Activated CD8-positive, alpha-beta memory T cell treated with anti-CD3 and anti-CD28 coated beads, Interleukin-2, amount 10 ng/mL, durations not matched to agents 7 days and 5 days (primary cell): ENCODE results near the gene RAB11B. TPM values are rescaled to one million over a fixed set of nuclear protein-coding genes. Genes with fewer than 3 reads are reported as not detected.

Experiments
- ATAC-seq: fragments of 150-1000 bp; cut with Tn5 transposase; one replicate; pipeline ENCODE4 v1.10.0; 2021; ENCODE audit warnings: moderate library complexity
- CTCF ChIA-PET: fragments of 350-600 bp; sonication (Branson Sonifier 250); formaldehyde crosslinking; loops from one replicate; lab custom pipeline; 2021; ENCODE audit warnings: antibody characterized with exemption; lab: Charles Lee
- DNase-seq: peaks from one replicate; pipeline ENCODE4 v3.0.0-alpha.2; 2020
- H3K27ac Mint-ChIP-seq: one replicate; pipeline ENCODE4 v1.8.0; 2021; ENCODE audit warnings: mild to moderate bottlenecking, mixed read lengths
- H3K27me3 Mint-ChIP-seq: one replicate; pipeline ENCODE4 v1.8.0; 2021; ENCODE audit warnings: mixed read lengths
- H3K36me3 Mint-ChIP-seq: one replicate; pipeline ENCODE4 v1.8.0; 2021; ENCODE audit warnings: mild to moderate bottlenecking, mixed read lengths
- H3K4me1 Mint-ChIP-seq: one replicate; pipeline ENCODE4 v1.8.0; 2021; ENCODE audit warnings: mixed read lengths
- H3K4me3 Mint-ChIP-seq: one replicate; pipeline ENCODE4 v1.8.0; 2021; ENCODE audit warnings: mild to moderate bottlenecking, moderate library complexity, mixed read lengths
- H3K9me3 Mint-ChIP-seq: one replicate; pipeline ENCODE4 v1.8.0; 2022; ENCODE audit warnings: low read depth, mixed read lengths
- total RNA-seq, 2 experiments: library from RNA; stranded (reverse); gene quantifications; one replicate each; pipeline ENCODE4 v1.2.3, GENCODE V29; 2021

Gene RAB11B
- total RNA-seq, 2 experiments from 2014 or later: 96.2 to 97.3 TPM

DNA sequence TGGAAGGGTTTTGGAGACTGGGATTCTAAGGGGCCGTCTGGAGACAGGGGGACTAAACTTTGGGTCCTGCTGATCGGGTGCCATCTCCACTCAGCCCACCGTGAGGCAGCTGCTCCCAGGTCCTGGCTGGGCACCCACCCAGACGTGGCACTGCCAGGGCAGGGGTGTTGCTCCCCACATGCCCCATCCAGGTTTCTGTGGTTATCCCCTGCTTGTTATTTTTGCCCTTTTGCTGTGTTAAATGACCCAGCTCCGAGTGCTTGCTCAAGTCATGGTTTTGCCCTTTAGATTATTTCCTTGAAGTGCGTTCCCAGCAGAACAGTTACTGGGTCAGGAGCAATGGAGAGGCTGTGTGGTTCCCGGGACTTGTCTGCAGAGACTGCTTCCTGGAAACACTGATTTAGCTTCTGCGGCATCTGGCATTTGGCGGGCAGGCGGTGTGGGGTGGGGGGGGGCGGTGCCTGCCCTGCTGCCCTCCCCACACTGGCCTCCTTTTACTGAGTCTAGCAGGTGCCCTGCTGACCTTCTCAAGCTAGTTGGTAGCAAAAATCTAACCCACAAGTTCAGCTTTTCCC lies 1.9 kb downstream of the RAB11B start:
- CTCF ChIA-PET: interaction anchor here (0.6 to 3.7 kb wide), 8 partner anchors 12 to 1635 kb away, joined by 3 to 22 read pairs (median 4); partner anchors contain the start of genes HNRNPM and MARCHF2
- Mint-ChIP-seq H3K27me3 (no peaks in the 10 kb centered on the region), H3K9me3 (no peaks in the 10 kb centered on the region), H3K4me3 (no peak overlapping the region), H3K4me1 (peaks cover 38% of the 10 kb centered on the region), H3K27ac (peak overlapping the region; percentile 49), H3K36me3 (peaks cover under 1% of the 10 kb centered on the region)
- DNase-seq (no peak), ATAC-seq (no peak)

DNA sequence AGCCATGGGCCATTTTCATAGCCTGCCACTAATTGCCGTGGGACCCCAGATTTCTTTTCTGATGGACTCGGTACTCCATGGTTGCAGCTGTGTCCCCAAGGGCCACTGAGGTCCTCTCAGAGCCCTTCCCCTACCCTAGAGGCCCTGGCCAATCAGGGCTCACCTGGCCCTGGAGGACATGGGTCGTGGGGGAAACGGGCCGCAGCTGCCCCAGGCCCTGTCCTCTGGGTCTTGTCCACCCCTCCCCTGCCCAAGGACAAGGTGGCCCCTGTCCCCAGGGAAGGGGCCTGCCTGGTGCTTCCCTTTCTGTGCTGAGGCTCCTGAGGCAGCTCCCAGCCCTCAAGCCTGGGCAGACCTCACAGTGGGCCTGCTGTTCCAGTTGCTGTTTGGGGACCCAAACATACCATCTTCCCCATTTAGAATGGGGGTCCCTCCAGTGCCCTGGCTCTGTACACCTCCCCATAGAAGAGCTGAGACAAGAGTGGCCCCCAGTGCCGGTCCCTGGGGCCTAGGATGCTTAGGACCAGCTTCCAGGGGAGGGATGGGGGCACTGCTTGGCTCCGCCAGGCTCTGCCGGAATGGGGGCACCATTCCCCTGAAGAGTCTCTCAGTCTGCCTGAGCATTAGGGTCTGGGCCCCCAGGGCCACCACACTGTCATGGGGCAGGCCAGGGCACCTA lies 3.2 kb downstream of the RAB11B start:
- H3K9me3 Mint-ChIP-seq: no peaks in the 10 kb centered on the region
- no peak for ATAC-seq
- CTCF ChIA-PET: interaction anchor here (0.7 to 3.7 kb wide), 4 partner anchors 20 to 187 kb away, joined by 3 to 22 read pairs (median 3); partner anchors contain the start of gene MARCHF2
- H3K4me1 Mint-ChIP-seq: peaks cover 37% of the 10 kb centered on the region
- H3K27ac Mint-ChIP-seq: no peak overlapping the region
- H3K36me3 Mint-ChIP-seq: no peaks in the 10 kb centered on the region
- no peak overlapping the region for H3K4me3 Mint-ChIP-seq
- no peaks in the 10 kb centered on the region for H3K27me3 Mint-ChIP-seq
- no peak for DNase-seq

DNA sequence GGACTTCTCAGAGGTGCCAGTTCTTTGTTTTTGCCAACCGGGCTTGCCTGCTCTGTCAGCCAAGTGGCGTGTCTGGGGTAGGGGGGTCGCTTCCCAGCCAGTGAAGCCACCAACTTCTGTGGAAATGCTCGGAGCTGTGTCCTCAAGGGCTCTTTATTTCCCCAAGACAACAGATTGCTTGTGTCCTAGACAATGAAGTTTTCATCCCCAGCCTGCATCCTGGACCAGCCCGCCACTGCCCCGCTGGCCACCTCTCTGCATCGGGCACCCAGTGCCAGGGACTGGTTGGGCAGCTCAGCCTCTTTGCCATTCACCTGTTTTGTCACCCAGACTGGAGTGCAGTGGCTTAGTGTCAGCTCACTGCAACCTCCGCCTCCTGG lies 3.7 kb downstream of the RAB11B start:
- H3K4me1 Mint-ChIP-seq: peaks cover 37% of the 10 kb centered on the region
- DNase-seq: no peak
- ATAC-seq: no peak
- no peaks in the 10 kb centered on the region for H3K9me3 Mint-ChIP-seq
- no peaks in the 10 kb centered on the region for H3K36me3 Mint-ChIP-seq
- no peak overlapping the region for H3K4me3 Mint-ChIP-seq
- H3K27me3 Mint-ChIP-seq: no peaks in the 10 kb centered on the region
- no peak overlapping the region for H3K27ac Mint-ChIP-seq
- CTCF ChIA-PET: interaction anchor here (0.6 to 3.7 kb wide), 4 partner anchors 17 to 187 kb away, joined by 3 to 22 read pairs (median 3); partner anchors contain the start of gene MARCHF2

DNA sequence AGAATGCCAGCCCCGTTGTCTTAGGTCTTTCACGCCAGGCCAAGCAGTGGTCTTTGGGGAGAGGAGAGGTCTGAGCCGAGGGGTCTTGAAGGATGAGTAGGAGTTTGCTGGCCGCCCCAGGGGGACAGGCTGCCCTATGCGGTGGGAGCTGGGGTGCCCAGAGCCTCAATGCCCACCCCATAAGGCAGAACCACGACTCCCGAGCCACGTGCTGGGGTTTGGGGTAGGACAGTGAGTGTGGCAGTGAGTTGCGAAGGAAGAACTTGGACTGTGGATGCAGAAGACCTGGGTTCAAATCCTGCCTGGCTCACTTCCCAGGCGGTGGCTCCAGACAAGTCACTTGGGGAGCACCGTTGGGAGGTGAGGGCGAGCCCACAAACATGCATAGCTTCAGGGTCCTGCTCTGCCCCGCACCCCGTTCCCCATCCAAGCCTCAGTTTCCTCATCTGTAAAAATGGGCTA lies 5.5 kb downstream of the RAB11B start:
- DNase-seq: no peak
- Mint-ChIP-seq H3K27me3 (no peaks in the 10 kb centered on the region), H3K4me1 (peaks cover 36% of the 10 kb centered on the region), H3K4me3 (no peak overlapping the region), H3K9me3 (no peaks in the 10 kb centered on the region), H3K36me3 (no peaks in the 10 kb centered on the region), H3K27ac (no peak overlapping the region)
- no peak for ATAC-seq
- CTCF ChIA-PET: interaction anchor here (0.5 to 1.0 kb wide), 4 partner anchors 23 to 99 kb away, joined by 3 to 6 read pairs (median 3); no protein-coding TSS in a partner anchor

DNA sequence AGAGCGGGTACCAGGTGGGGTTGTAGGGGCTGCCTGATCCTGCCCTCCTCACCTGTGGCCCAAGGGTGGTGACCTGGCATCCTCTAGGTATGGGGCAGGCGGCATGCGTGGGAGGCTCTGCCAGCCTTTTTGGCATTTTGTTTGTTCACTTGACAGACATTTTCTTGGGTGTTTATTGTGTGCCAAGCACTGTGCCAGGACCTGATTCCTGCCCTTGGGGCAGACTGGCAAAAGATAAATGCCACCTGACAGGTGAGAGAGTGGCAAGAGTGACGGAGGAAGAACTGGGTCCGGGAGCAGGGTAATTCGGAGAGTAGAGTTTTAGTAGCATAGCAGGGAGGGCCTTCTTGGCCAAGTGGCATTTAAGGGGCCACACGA lies 6.0 kb downstream of the RAB11B start:
- H3K4me3 Mint-ChIP-seq: no peak overlapping the region
- CTCF ChIA-PET: interaction anchor here (0.5 to 1.0 kb wide), 4 partner anchors 24 to 98 kb away, joined by 3 to 6 read pairs (median 3); no protein-coding TSS in a partner anchor
- DNase-seq (no peak), ATAC-seq (no peak)
- no peaks in the 10 kb centered on the region for H3K9me3 Mint-ChIP-seq
- H3K27me3 Mint-ChIP-seq: no peaks in the 10 kb centered on the region
- no peaks in the 10 kb centered on the region for H3K36me3 Mint-ChIP-seq
- H3K27ac Mint-ChIP-seq: peak overlapping the region; percentile 24
- H3K4me1 Mint-ChIP-seq: peaks cover 30% of the 10 kb centered on the region

DNA sequence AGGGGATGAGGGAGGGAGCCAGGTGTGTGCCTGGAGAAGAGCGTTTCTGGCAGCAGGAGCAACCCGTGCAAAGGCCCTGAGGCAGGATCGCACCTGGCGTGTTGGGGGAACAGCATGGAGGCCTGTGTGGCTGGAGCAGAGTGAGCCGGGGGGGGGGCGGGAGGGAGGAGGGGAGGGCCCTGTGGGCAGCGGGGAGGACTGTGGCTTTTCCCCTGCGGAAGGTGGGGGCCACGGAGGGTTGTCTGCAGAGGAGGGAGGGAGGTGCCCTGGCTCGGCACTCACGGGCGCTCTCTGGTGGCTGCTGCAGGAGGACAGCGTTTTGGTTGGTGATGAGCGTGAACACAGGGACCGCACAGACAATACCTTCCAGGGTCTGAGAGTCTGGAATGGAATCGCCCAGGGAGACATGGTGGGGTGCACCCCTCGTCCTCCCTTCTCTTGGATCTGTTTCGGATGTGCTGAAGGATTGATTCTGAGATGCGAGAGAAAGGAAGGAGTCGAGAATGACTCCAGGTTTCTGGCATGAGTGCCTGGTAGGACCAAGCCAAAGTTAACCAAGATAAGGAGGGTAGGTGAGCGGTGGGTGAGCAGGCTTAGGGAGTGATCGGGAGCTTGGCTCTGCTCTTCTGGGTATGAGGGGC lies 6.5 kb downstream of the RAB11B start:
- no peak overlapping the region for H3K4me3 Mint-ChIP-seq
- no peaks in the 10 kb centered on the region for H3K9me3 Mint-ChIP-seq
- CTCF ChIA-PET: interaction anchor here (1.0 to 3.0 kb wide), 5 partner anchors 9 to 49 kb away, joined by 3 to 38 read pairs (median 6); no protein-coding TSS in a partner anchor
- no peaks in the 10 kb centered on the region for H3K36me3 Mint-ChIP-seq
- H3K27ac Mint-ChIP-seq: peak overlapping the region; percentile 66
- H3K4me1 Mint-ChIP-seq: peaks cover 27% of the 10 kb centered on the region
- DNase-seq (peak; percentile 92), ATAC-seq (peak; percentile 93)
- no peaks in the 10 kb centered on the region for H3K27me3 Mint-ChIP-seq

DNA sequence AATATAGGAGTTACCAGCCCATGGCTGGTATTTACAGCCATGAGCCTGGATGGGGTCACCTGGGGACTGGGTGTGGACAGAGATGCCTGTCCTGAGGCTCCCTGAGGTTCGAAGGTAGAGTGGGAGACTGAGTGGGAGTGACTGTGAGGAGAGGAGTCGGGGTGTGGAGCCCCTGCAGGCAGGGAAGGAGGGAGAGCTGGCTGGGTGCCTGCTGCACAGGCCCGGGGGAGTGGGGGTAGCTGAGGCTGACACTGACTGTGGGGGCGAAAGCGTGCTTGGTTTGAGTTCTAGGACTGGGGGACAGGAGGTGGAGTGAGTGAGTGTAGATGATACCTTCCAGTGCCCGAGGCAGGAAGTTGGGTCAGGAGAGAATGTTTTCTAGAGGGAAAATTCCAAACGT lies 7.1 kb downstream of the RAB11B start:
- CTCF ChIA-PET: interaction anchor here (1.2 to 3.0 kb wide), 4 partner anchors 9 to 117 kb away, joined by 3 to 38 read pairs (median 7); partner anchors contain the start of gene ZNF414
- no peak for ATAC-seq
- Mint-ChIP-seq H3K27me3 (no peaks in the 10 kb centered on the region), H3K27ac (no peak overlapping the region), H3K9me3 (no peaks in the 10 kb centered on the region), H3K36me3 (peaks cover 2% of the 10 kb centered on the region), H3K4me3 (no peak overlapping the region), H3K4me1 (peaks cover 21% of the 10 kb centered on the region)
- no peak for DNase-seq

DNA sequence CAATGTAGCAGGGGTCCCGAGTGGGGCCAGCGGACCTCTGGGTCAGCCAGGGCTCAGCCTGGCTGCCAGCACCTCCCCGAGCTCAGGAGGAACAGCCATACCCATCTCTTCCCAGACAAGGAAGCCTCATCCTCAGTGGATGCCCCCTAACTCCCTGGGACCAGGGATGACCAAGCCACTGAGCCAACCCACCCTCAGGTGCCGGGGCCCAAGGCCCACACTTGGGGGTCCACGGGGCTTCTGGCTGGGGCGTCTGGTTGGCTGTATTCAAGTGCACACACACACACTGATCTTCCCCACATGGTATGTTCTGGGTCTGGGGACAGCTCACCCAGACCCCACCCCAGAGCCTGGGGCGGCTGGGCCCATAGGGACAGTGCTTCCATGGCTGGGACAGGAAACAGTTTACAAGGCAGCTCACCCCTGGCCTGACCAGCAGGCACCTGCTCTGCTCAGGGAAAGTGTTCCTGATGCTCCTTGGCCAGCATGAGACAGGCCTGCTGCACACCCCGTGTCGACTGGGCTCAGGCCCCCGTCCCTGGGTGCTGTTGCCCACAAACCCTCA lies 7.7 kb downstream of the RAB11B start:
- Mint-ChIP-seq H3K27me3 (no peaks in the 10 kb centered on the region), H3K4me1 (peaks cover 19% of the 10 kb centered on the region), H3K27ac (no peak overlapping the region), H3K36me3 (peaks cover 2% of the 10 kb centered on the region), H3K9me3 (no peaks in the 10 kb centered on the region), H3K4me3 (no peak overlapping the region)
- no peak for ATAC-seq
- CTCF ChIA-PET: interaction anchor here (1.2 to 3.0 kb wide), 5 partner anchors 8 to 116 kb away, joined by 3 to 38 read pairs (median 5); partner anchors contain the start of gene ZNF414
- DNase-seq: no peak

DNA sequence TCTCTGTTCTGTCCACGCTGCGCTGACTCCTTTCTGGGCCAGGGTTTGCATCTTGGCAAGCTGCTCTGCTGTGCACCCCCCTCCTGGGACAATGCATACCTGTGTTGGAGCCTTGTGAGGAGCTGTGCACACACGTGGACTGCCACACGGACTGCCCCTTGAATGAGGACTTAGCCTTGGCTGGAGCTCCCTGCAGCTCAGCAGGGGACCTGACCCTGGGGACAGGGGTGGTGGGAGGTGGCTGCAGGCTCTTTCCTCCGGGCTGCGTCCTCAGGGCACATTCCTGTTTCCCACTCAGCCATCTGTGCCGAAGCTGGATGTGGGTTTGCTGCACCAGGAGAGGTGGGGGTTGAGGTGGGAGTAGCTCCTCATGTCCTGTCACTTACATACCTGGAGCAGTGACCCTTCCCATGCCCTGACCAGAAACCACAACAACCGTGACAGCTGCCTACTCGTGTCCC lies 8.2 kb downstream of the RAB11B start:
- no peak overlapping the region for H3K4me3 Mint-ChIP-seq
- DNase-seq: no peak
- CTCF ChIA-PET: interaction anchor here (1.3 to 3.0 kb wide), 4 partner anchors 11 to 116 kb away, joined by 3 to 38 read pairs (median 8); partner anchors contain the start of gene ZNF414
- H3K9me3 Mint-ChIP-seq: no peaks in the 10 kb centered on the region
- no peak for ATAC-seq
- H3K36me3 Mint-ChIP-seq: peaks cover 2% of the 10 kb centered on the region
- no peaks in the 10 kb centered on the region for H3K27me3 Mint-ChIP-seq
- no peak overlapping the region for H3K27ac Mint-ChIP-seq
- H3K4me1 Mint-ChIP-seq: peaks cover 17% of the 10 kb centered on the region

DNA sequence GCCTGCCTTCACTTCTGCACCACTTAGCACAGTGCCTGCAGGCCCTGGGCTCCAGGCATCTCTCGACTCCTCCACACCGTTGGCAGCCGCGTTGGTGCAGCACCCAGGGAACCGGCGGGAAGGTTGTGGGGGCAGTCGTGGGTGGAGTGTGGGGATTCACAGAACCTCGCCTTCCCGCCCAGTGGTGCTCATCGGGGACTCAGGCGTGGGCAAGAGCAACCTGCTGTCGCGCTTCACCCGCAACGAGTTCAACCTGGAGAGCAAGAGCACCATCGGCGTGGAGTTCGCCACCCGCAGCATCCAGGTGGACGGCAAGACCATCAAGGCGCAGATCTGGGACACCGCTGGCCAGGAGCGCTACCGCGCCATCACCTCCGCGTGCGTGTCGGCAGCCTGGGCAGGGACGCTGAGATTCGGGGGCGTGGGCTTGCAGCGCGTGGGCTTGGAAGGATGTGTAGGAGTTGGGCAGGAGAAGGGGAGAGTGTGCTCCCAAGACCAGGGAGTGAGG lies 9.6 kb downstream of the RAB11B start:
- H3K4me3 Mint-ChIP-seq: no peak overlapping the region
- no peak overlapping the region for H3K27ac Mint-ChIP-seq
- CTCF ChIA-PET: interaction anchor here (3.0 kb wide), 1 partner anchor 46 kb away, joined by 38 read pairs; no protein-coding TSS in a partner anchor
- DNase-seq: no peak
- no peaks in the 10 kb centered on the region for H3K9me3 Mint-ChIP-seq
- ATAC-seq: no peak
- H3K27me3 Mint-ChIP-seq: no peaks in the 10 kb centered on the region
- peaks cover 17% of the 10 kb centered on the region for H3K4me1 Mint-ChIP-seq
- H3K36me3 Mint-ChIP-seq: peaks cover 5% of the 10 kb centered on the region

DNA sequence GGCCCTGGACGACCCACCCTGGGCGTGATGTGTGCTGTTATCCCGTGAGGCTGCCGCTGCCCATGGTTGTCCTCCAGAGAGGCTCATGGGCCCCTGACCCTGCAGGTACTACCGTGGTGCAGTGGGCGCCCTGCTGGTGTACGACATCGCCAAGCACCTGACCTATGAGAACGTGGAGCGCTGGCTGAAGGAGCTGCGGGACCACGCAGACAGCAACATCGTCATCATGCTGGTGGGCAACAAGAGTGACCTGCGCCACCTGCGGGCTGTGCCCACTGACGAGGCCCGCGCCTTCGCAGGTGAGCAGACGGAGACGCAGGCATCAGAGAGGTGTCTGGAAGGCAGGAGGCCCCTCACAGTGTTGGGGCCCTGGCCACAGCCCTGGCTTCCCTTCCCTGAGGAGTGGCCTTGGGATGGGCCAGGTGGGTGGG lies 11.8 kb downstream of the RAB11B start:
- DNase-seq (no peak), ATAC-seq (no peak)
- Mint-ChIP-seq H3K27ac (no peak overlapping the region), H3K4me1 (peaks cover 5% of the 10 kb centered on the region), H3K9me3 (no peaks in the 10 kb centered on the region), H3K4me3 (no peak overlapping the region), H3K27me3 (no peaks in the 10 kb centered on the region), H3K36me3 (peaks cover 6% of the 10 kb centered on the region)
- CTCF ChIA-PET: no interaction called here

DNA sequence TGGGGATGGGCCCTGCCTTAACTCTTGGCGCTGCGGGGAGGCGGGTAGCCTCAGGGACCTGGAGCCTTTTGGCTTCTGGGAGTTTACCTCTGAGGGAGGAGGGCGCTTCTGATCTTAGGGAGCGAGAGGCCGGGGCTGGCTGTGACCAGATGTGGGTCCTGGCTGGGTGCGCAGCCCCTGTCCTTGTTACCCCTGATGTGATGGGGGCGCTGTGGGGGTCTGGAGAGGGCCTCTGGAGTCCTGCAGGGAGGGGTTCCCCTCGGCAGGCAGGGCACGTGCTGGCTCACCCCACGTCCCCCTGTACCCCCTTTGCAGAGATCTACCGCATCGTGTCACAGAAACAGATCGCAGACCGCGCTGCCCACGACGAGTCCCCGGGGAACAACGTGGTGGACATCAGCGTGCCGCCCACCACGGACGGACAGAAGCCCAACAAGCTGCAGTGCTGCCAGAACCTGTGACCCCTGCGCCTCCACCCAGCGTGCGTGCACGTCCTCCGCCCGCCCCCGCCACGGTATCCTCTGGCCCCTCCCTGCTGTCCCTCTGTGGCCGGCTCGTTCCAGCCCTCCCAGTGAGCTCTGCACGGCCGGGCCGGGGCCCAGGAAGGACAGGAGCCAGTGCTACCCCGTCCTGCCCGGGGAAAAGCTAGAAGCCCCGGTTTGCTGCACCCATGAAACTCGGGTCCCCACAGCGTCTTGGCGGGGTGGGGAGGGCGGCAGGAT lies 13.1 kb downstream of the RAB11B start:
- CTCF ChIA-PET: no interaction called here
- ATAC-seq (no peak), DNase-seq (no peak)
- H3K4me1 Mint-ChIP-seq: no peaks in the 10 kb centered on the region
- no peak overlapping the region for H3K4me3 Mint-ChIP-seq
- no peaks in the 10 kb centered on the region for H3K9me3 Mint-ChIP-seq
- H3K36me3 Mint-ChIP-seq: peaks cover 6% of the 10 kb centered on the region
- H3K27me3 Mint-ChIP-seq: no peaks in the 10 kb centered on the region
- no peak overlapping the region for H3K27ac Mint-ChIP-seq
